HepG2 (cell line): ENCODE measurements around the gene DPH2. TPM values are rescaled to one million over a fixed set of nuclear protein-coding genes. Genes with fewer than 3 reads are reported as not detected.

Experiments used
- ATF1 ChIP-seq: IDR thresholded peaks from 2 replicates; pipeline ENCODE4 v1.6.1; 2016; ENCODE audit warnings: mild to moderate bottlenecking, control low read depth
- ATF7-NPFF ChIP-seq: sonication (generic); formaldehyde crosslinking; IDR thresholded peaks from 2 replicates; pipeline ENCODE4 v1.8.1; 2023; ENCODE audit warnings: mild to moderate bottlenecking, low read depth, missing genetic modification reagents, moderate library complexity
- CEBPB ChIP-seq: IDR thresholded peaks from 2 replicates; pipeline ENCODE4 v1.6.1; 2011; ENCODE audit warnings: low read depth, low read length, improper control_type of control experiment, borderline replicate concordance
- ZMYM4 ChIP-seq: sonication (generic); formaldehyde crosslinking; IDR thresholded peaks from 2 replicates; pipeline ENCODE4 v1.8.1; 2023; ENCODE audit warnings: mild to moderate bottlenecking, missing genetic modification reagents
- ZNF629 ChIP-seq: sonication (generic); formaldehyde crosslinking; conservative IDR thresholded peaks from 2 replicates; pipeline ENCODE4 v1.5.0; 2020; ENCODE audit warnings: missing genetic modification reagents
- ZNF644 ChIP-seq: IDR thresholded peaks from 2 replicates; pipeline ENCODE4 v1.6.1; 2016; ENCODE audit warnings: low read depth
- ZNF652 ChIP-seq: IDR thresholded peaks from 2 replicates; pipeline ENCODE4 v1.6.1; 2016; ENCODE audit warnings: low read depth, borderline replicate concordance
- ZNF782 ChIP-seq: sonication (generic); formaldehyde crosslinking; IDR thresholded peaks from 2 replicates; pipeline ENCODE4 v1.4.0; 2020; ENCODE audit warnings: missing genetic modification reagents, mild to moderate bottlenecking, borderline replicate concordance
- polyA plus RNA-seq, 8 experiments: library from polyadenylated mRNA; depleted of rRNA in 3 of 8; stranded (reverse) in 7 of 8; unstranded in 1 of 8; fragments of >200 nt; fragmentation: Illumina TruSeq in 4 of 8; extraction: Trizol in 4 of 8; gene quantifications; 2 replicates each; pipeline versions ENCODE4 v1.2.1 to v1.2.3, GENCODE V29; 2011 to 2016; ENCODE audit warnings: low read depth in 4 of 8, missing spikeins in 1 of 8, mixed read lengths in 1 of 8; ENCODE audit not compliant: insufficient read depth in 1 of 8
- total RNA-seq, 5 experiments: library from RNA; depleted of rRNA; stranded (reverse); fragments of >200 nt; fragmentation: Illumina TruSeq; extraction: Trizol; gene quantifications; 2 replicates each; pipeline ENCODE4 v1.2.3, GENCODE V29; 2016; ENCODE audit warnings: low read depth in 1 of 5
- TF ChIP-seq, protein P1 (sequence below): sonication (generic); formaldehyde crosslinking; IDR thresholded peaks from 2 replicates; pipeline ENCODE4 v1.5.0; 2020; ENCODE audit warnings: missing genetic modification reagents, mild to moderate bottlenecking, borderline replicate concordance
- TF ChIP-seq, protein P2 (sequence below), 2 experiments: sonication (generic) in 1 of 2; formaldehyde crosslinking in 1 of 2; IDR thresholded peaks; 2 replicates each; pipeline versions ENCODE4 v1.6.1 to v1.9.0; 2014 to 2022; ENCODE audit warnings: antibody characterized with exemption in 1 of 2, borderline replicate concordance in 1 of 2, inconsistent platforms in 1 of 2, low read depth in 1 of 2, missing genetic modification reagents in 1 of 2
- TF ChIP-seq, protein P3 (sequence below): sonication (generic); formaldehyde crosslinking; IDR thresholded peaks from 2 replicates; pipeline ENCODE4 v1.5.0; 2020; ENCODE audit warnings: missing genetic modification reagents
- TF ChIP-seq, protein P4 (sequence below): sonication (generic); formaldehyde crosslinking; IDR thresholded peaks from 2 replicates; pipeline ENCODE4 v1.9.0; 2021; ENCODE audit warnings: mild to moderate bottlenecking, missing genetic modification reagents
- TF ChIP-seq, protein P5 (sequence below): sonication (generic); formaldehyde crosslinking; IDR thresholded peaks from 2 replicates; pipeline ENCODE4 v1.5.1; 2020; ENCODE audit warnings: missing genetic modification reagents, mild to moderate bottlenecking, borderline replicate concordance

Gene DPH2
- total and polyA plus RNA-seq, 2 of the 13 experiments (the other 11 are each of a cell fraction or from before 2014, with no cell fraction given): 32.2 to 38.3 TPM

DNA sequence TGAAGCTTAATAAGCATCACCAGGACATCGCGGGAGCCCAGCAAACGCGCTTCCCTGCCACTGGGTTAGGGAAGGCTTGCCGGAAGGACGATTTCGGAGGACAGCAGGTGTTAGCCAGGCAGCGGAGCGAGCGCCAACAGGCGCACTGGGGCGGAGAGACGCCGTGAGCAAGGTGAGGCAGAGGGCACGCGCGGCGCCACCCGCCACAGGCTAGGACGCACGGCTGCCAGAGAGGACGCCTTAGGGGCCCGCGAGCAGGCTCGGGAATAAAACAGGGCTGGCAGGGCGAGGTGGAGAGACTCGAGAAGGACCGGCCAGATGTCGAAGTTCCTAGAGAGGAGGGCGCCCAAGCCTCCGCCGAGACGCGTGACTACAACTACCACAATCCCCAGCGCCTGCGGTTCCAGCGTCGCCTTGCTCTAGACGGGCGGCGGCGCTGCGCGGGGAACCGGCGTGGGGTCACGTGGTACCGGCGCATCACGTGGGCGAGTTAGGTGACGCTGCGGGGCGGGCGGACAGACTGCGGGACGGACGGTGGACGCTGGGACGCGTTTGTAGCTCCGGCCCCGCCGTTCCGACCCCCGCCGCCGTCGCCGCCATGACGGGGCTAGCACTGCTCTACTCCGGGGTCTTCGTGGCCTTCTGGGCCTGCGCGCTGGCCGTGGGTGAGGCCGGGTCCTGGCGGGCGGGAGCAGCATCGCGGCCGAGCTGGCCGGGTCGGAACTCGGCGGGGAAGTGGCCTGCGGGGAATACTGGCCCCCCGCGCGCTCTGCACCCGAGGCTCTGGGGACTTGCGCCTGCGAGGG lies 4.8 kb downstream of the DPH2 start, which contains the start of gene ATP6V0B (continued):
- TF ChIP-seq ZNF782 (CRISPR knock-in tag) (peak; percentile 59; the same call in 1 of the 2 replicates), ATF7-NPFF (CRISPR knock-in tag) (peak; percentile 5; the same call in 1 of the 2 replicates), ZNF644 (no peak), ZMYM4 (CRISPR knock-in tag) (peak; percentile 67; the same call in 1 of the 2 replicates), ZNF652 (CRISPR knock-in tag) (no peak), CEBPB (no peak), ZNF629 (no peak), ATF1 (no peak)
- TF ChIP-seq, protein P1, sequence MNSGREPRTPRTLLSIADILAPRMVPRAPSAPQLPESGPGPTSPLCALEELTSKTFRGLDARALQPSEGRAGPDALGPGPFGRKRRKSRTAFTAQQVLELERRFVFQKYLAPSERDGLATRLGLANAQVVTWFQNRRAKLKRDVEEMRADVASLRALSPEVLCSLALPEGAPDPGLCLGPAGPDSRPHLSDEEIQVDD (CRISPR knock-in tag): no peak; the same call in 1 of the 2 replicates
- TF ChIP-seq, protein P2, sequence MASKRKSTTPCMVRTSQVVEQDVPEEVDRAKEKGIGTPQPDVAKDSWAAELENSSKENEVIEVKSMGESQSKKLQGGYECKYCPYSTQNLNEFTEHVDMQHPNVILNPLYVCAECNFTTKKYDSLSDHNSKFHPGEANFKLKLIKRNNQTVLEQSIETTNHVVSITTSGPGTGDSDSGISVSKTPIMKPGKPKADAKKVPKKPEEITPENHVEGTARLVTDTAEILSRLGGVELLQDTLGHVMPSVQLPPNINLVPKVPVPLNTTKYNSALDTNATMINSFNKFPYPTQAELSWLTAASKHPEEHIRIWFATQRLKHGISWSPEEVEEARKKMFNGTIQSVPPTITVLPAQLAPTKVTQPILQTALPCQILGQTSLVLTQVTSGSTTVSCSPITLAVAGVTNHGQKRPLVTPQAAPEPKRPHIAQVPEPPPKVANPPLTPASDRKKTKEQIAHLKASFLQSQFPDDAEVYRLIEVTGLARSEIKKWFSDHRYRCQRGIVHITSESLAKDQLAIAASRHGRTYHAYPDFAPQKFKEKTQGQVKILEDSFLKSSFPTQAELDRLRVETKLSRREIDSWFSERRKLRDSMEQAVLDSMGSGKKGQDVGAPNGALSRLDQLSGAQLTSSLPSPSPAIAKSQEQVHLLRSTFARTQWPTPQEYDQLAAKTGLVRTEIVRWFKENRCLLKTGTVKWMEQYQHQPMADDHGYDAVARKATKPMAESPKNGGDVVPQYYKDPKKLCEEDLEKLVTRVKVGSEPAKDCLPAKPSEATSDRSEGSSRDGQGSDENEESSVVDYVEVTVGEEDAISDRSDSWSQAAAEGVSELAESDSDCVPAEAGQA (IDR thresholded peaks at IDR 0.05; ENCODE audit: low read depth): peak; percentile 67; the same call in 1 of the 2 replicates
- TF ChIP-seq, protein P2 (CRISPR knock-in tag; IDR thresholded peaks at IDR 0.05; ENCODE audit: borderline replicate concordance): no peak
- TF ChIP-seq, protein P3, sequence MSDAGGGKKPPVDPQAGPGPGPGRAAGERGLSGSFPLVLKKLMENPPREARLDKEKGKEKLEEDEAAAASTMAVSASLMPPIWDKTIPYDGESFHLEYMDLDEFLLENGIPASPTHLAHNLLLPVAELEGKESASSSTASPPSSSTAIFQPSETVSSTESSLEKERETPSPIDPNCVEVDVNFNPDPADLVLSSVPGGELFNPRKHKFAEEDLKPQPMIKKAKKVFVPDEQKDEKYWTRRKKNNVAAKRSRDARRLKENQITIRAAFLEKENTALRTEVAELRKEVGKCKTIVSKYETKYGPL (CRISPR knock-in tag): no peak
- TF ChIP-seq, protein P4, sequence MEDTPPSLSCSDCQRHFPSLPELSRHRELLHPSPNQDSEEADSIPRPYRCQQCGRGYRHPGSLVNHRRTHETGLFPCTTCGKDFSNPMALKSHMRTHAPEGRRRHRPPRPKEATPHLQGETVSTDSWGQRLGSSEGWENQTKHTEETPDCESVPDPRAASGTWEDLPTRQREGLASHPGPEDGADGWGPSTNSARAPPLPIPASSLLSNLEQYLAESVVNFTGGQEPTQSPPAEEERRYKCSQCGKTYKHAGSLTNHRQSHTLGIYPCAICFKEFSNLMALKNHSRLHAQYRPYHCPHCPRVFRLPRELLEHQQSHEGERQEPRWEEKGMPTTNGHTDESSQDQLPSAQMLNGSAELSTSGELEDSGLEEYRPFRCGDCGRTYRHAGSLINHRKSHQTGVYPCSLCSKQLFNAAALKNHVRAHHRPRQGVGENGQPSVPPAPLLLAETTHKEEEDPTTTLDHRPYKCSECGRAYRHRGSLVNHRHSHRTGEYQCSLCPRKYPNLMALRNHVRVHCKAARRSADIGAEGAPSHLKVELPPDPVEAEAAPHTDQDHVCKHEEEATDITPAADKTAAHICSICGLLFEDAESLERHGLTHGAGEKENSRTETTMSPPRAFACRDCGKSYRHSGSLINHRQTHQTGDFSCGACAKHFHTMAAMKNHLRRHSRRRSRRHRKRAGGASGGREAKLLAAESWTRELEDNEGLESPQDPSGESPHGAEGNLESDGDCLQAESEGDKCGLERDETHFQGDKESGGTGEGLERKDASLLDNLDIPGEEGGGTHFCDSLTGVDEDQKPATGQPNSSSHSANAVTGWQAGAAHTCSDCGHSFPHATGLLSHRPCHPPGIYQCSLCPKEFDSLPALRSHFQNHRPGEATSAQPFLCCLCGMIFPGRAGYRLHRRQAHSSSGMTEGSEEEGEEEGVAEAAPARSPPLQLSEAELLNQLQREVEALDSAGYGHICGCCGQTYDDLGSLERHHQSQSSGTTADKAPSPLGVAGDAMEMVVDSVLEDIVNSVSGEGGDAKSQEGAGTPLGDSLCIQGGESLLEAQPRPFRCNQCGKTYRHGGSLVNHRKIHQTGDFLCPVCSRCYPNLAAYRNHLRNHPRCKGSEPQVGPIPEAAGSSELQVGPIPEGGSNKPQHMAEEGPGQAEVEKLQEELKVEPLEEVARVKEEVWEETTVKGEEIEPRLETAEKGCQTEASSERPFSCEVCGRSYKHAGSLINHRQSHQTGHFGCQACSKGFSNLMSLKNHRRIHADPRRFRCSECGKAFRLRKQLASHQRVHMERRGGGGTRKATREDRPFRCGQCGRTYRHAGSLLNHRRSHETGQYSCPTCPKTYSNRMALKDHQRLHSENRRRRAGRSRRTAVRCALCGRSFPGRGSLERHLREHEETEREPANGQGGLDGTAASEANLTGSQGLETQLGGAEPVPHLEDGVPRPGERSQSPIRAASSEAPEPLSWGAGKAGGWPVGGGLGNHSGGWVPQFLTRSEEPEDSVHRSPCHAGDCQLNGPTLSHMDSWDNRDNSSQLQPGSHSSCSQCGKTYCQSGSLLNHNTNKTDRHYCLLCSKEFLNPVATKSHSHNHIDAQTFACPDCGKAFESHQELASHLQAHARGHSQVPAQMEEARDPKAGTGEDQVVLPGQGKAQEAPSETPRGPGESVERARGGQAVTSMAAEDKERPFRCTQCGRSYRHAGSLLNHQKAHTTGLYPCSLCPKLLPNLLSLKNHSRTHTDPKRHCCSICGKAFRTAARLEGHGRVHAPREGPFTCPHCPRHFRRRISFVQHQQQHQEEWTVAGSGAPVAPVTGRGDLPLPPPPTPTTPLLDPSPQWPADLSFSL (CRISPR knock-in tag): no peak
- TF ChIP-seq, protein P5, sequence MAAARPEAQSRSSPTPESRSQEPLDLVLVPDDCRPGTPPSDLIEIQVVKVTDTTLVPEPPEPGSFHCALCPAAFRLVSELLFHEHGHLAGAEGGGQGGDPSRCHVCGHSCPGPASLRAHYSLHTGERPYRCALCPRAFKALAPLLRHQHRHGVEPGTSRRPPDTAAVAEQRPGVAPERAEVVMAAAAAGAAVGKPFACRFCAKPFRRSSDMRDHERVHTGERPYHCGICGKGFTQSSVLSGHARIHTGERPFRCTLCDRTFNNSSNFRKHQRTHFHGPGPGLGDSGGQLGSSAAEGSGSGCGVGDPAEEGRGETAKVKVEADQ (CRISPR knock-in tag): no peak
